Hematopoietic multipotent progenitor cell treated with erythropoietin and hydrocortisone succinate and interleukin-3 and kit ligand, for 17 days (in vitro differentiated cells): ENCODE results near the gene RASGEF1C.

Experiments used
- DNase-seq: peaks from one replicate; pipeline ENCODE4 v3.0.0-alpha.2; 2015; ENCODE audit warnings: low spot score

Gene RASGEF1C

DNA sequence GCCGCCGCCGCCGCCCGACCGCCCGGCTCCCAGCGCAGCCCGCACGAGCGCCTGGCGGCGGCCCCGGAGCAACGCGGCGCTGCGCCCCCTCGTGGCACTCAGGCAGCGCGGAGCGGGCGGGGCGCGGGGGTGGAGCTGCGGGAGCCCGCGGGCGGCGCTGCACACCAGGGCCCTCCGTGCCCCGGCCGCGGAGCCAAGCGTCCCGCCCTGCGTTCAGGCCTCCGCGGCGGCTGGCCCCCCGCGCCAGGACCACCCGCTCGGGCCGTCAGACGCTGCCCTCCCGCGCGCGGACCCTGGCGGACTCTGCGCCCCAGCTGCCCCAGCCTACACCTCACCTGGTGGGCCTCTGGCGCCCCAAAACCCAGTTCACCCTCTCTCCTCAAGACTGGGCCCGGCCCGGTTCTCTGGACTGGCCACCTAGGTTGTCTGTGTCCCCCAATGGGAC is at the start of gene RASGEF1C:
Gene RASGEF1C (minus strand): TSS at position 75 of the 445 bp plus-strand sequence. CDS start 71,159 bp downstream, outside the sequence.
- peak; percentile 47 for DNase-seq

DNA sequence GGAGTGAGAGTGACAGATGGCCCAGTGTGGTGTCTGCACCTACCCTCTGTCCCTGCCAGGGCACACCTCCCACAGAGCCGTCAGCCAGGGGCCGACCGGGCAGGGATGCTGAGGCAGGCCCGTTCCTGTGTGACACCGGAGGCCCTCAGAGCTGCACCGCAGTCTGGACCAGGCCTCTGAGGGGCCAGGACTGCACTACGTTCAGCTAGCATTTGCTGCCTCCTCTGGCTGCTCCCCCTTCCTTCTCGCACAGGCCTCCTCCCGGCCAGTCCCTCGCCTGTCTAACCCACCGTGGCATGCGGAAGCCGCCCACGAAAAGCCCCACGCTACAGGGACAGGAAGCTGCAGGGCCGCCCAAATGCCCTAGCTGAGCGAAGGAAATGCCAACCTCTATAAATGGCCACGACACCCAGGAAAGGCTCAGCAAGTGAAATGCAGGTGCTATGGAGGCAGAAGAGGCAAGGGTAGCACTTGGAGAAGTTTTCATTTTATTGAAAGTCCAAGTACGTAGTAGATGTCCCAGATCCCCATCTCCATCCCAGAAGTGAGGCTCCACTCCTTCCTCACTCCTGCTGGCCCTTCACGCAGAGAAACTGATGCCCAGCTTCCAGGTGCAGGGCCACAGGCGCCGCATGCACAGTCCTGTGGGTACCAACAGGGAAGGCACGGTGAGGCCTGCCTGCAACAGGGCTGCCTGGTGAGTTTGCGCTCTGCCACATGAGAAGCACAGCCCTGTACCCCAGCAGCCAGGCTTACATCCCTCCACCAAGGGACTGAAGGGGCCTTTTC is 44.2 kb upstream of the RASGEF1C start:
- no peak for DNase-seq

DNA sequence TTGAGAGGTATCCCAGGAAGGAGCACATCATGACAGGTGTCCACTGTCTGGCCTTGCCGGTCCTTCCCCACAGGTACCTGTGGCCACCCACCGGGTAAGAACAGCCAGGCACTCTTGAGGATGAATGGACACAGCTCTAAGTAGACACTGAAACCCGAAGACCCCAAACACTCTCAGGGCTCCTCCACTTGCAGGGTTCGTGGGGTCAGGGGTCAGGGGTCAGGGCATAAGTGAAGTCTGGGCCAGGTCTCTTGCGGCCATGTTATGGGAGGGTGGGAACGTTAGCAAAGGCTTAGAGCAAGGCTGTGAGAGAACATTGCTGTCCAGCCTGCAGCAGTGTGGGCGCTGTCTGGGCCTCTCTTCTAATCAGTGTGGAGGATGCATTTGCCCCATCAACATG is 42.9 kb upstream of the RASGEF1C start:
- no peak for DNase-seq

DNA sequence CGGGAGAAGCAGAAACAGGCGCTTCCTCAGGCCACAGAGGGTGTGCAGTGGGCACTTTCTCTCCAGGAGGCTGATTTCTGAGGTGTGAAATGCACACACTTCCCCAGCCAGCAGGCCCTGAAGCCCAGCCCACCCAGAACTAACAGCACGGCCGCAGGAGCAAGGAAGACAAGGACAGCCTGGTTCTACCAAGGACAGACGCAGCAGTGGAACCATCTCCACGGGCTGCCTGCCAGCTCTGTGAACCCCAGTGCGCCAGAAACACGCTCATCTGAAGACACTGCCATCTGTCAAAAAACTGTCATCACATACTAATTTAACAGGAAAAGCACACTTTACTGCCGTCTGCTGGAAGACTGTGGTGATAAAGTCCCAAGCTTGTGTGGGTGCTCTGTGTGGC is 42.1 kb upstream of the RASGEF1C start:
- DNase-seq: no peak

DNA sequence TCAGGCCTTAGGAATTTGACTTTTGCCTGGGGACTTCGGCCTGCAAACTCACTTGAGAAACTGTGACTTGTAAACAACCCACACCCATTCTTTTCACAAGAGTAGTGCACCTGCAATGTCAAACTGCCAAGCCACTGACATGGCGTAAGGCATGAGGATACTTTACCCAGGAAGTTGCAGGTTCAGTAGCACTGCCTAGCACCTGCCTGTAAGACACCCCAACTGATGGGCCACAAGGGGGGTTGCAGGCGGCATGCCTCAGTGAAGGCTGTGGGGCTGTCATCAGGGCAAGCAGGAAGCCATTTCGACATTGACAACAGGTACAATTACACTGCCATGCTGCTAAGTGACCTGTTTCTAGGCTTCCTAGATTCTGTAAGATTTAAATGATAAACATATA is 41.3 kb upstream of the RASGEF1C start:
- DNase-seq: no peak

DNA sequence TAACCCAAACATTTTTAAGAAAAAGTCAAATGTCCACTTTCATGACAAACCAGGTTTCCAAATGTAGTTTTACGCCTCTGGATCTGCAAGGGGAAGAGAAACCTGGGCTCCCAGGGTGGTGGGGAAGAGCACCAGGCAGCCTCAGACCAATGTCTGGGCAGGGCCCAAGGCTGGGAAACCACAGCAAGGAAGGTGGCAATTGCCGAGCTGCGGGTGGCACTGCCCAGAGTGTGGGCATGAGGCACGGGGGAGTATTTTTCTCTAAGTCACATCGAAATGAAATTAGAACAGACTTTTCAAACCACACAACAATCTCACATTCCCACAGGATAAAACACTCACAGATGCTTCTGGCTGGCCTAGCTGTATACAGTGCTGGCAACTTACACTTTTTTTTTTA is 32.6 kb upstream of the RASGEF1C start:
- no peak for DNase-seq

DNA sequence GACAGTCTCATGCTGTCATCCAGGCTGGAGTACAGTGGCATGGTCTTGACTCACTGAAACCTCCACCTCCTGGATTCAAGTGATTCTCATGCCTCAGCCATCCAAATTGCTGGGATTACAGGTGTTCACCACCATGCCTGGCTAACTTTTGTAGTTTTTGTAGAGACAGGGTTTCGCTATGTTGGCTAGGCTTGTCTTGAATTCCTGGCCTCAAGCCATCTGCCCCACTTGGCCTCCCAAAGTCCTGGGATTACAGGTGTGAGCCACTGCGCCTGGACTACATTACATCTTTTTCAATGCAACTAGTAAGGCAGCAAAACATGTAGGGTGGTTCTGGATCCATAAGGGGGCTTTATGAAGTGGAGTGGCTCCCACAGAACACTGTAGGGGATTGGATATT is 29.6 kb upstream of the RASGEF1C start:
- no peak for DNase-seq

DNA sequence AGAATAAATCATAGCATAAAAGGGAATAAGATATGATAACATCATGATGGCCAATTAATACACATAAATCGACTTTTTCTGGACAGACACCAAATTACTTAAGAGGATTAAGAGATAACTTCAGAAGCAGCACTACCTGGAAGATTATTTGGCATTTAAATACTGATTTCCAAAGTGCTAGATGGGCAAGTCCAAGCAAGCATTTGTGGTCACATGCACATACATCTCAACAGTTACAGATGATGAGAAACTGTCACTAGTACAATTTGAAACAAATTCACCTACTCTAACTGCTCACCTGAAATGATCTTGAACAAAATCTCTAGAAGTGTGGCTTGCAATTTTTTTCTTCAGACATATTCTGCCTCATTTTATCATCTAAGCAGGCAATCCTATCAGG is 26.8 kb upstream of the RASGEF1C start:
- no peak for DNase-seq

DNA sequence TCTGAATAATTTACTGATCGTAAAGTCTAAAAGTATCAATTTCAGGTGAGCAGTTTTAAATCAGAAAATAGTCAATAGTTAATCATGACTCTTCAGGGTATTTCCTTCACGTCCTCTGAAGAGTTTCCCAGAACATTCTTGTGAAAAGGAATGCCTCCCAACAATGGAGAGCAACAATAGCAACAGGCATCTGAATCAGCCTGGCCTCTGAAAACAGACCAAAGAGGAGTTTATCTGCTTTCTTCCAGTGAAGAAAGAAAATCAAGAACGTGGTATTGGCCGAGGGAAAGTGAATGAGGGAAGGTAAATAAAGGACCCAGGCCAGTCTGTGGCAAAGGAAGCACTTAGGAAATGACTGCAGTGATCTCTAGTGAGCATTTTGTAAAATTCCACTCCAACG is 26.1 kb upstream of the RASGEF1C start:
- DNase-seq: no peak

DNA sequence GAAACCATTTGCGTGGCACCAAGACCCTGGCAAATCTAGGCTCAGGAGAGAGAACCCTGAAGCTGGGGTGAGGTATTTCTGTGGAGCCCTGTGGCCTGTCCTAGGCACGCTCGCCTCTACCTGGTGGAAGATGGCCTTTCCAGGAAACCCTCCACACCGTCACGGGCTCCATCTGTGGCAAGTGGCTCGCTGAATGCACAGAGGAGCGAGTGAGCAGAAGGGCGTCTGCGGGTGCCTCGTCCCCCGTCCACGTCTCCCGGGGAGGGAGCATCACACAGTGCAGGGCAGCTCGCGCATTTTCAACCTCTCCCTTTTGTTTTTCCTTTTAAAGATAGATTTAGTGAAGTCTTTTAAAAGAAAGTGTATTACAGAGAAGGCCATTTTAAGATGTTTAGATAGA is 25.3 kb upstream of the RASGEF1C start:
- DNase-seq: no peak

DNA sequence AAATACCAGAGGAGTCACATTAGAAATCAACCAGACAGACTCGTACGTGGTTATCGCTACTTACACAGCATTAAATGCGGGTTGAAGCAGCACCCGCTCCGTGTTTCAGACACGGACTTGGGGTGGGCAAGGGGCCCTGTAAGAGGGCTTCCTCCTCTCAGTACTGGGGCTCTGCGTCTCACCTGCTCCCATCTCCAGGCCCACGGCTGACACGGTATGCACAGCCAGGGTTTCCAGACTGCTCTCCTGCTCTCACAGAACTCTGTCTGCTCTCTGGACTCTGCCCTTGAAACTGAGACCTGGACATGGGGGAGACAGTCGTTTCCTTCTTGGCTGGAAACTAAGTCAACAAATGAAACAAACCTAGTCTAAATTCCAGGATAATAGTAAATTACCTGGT is 24.7 kb upstream of the RASGEF1C start:
- DNase-seq: no peak

DNA sequence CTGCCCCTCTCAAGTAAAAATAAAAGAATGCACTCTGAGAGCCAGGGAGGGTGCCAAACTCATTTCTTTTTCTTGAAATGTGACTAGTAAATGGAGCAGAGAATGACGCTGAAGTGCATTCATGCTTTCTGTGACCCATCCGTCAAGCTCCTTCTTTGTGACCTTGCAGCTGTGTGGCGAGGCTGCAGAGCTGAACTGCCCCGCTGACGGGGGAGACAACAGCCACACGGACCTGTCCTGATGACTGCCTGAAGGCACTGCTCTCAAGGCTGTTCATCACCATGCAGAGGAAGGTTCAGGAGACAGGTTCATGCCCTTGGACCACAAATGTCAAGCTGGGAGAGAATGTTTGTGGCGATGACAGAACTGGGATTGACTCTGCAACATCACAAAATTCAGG is 21.0 kb upstream of the RASGEF1C start:
- DNase-seq: no peak

DNA sequence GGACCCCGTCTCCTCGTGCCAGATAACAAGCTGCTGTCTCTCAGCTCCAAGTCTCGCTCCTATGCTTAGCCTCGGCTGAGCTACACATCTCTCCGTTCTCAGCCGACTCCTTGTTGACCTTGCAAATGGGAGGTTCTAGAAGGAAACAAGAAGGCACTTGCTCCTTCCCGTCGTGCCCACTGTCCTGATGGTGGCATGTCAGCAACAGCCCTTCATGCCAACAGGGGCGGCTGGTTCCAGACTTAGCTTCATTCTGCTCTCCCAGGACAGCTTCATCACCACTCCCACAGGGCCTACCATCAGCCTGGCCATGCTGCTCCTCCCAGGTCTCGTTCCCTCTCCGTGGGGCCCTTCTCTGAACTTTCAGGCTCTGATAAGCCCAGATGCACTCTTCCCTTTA is 13.0 kb upstream of the RASGEF1C start:
- DNase-seq: no peak

DNA sequence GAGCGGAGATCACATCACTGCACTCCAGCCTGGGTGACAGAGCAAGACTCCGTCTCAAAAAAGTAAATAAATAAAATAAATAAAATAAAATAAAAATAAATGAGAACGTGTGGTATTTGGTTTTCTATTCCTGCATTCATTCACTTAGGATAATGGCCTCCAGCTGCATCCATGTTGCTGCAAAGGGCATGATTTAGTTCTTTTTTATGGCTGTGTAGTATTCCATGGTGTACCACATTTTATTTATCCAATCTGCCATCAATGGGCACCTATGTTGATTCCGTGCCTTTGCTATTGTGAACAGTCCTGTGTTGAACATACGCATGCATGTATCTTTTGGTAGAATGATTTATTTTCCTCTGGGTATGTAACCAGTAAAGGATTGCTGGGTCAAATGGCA is 8.8 kb upstream of the RASGEF1C start:
- DNase-seq: no peak

DNA sequence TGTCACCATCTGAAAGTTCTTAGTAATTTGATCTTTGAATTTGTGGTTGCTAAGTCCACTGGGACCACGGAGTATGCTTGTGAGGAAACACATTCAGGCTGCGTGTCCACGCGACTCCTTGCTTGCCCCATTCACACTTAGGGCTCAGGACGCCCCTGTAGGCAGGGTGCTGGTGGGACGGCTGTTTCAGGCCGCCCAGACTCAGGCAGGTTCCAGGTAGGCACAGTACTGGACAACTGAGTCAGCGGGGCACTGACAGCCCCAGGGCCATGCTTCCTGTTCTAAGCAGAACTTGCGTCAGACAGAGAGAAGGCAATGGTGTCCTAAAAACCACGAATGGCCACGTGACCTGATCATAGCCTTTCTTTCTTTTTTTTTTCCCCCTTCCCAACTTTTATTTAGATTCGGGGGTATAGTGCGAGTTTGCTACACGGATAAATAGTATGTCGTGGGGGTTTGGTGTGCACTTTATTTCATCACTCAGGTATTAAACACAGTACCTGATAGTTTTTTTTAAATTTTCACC is 7.7 kb upstream of the RASGEF1C start:
- DNase-seq: no peak

DNA sequence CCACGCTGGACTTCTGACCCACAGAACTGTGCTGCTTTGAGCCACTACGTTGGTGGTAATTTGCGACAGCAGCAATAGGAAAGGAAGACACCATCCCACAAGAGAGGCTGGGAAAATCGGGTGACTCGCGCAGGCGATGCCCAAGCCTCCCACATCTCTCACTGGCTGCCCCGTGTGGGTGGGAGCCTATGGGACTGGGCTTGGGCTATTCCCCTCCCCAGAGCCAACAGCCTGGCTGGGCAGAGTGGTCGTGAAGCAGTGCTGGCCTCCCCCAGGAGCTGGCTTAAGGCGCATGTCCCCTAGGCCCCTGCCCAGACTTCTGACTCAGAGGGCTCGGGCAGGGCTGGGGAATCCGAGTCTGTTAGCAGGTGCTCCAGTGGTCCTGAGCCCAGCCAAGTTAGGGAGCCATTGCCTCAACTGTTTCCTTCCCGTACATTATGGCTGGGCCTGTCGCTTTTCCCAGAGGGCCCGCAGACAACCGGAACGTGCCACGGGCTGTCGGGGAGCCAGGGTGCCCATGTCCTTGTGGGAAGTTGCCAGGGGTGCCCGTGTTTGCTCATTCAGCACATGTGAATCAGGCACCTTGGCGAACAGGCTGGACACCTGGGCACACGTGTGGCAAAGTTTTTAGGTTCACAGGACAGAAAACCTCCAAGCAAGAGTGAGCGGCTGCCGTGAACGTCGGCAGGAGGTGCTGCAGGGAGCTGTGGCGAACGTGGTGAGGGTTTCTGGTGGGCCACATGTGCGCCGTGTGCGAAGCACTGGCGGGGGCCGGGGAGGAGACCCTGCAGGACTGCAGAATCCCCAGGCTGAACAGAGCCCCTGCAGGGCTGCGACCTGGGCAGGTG is 7.0 kb upstream of the RASGEF1C start:
- no peak for DNase-seq

DNA sequence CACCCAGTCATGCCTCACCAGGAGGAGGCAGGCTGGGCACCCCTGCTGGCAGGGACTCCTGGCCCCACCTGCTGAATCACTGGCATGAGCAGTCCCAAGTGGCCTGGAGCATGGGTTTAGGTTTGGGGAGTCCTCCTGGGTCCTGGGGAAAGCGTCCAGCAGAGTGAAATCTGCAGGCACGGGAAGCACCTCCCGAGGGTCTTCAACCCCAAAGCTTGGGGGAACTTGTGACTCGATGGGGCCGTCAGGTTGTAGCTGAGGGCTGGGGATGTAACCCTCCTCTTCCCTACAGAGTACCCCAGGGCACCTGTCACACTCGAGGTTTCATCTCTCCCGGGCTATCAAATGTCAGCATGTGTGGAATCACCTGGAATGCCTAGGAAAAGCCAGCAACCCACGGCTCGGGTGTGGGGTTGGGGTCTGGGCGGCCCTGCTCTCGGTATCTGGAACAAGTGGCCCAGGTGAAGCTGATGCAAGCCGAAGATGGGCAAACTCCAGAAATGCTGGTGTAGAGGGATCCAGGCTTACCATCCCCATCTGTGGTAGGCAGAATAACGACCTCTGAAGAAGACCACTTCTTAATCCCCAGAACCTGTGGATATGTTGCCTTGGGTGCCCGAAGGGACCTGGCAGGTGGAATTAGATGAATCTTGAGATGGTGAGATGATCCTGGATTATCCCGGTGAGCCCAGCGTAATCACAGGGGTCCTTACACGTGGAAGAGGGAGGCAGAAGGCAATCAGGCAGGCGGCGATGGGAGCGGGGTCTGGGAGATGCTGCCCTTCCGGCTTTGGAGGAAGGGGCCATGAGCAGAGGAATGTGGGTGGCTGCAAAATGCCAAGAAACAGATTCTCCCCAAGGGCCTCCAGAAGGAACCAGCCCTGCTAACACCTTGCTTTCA is 6.1 kb upstream of the RASGEF1C start:
- no peak for DNase-seq

DNA sequence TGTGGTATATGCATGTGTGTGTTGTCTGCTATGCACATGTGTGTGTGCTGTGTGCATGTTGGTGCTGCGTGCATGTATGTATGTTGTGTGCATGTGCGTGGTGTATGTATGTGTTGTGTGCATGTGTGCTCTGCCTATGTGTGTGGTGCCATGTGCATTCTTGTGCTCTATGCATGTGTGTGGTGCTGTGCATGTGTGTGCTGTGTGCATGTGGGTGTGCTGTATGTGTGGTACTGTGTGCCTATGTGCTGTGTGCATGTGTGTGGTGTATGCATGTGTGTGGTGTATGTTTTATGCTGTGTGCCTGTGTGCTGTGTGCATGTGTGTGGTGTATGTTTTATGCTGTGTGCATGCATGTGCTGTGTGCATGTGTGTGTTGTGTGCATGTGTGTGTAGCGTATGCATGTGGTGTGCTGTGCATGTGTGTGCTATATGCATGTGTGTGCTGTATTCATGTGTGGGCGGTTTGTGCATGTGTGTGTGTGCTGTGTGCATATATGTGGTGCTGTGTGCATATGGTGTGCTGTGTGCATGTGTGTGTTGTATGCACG is 4.7 kb upstream of the RASGEF1C start:
- DNase-seq: no peak

DNA sequence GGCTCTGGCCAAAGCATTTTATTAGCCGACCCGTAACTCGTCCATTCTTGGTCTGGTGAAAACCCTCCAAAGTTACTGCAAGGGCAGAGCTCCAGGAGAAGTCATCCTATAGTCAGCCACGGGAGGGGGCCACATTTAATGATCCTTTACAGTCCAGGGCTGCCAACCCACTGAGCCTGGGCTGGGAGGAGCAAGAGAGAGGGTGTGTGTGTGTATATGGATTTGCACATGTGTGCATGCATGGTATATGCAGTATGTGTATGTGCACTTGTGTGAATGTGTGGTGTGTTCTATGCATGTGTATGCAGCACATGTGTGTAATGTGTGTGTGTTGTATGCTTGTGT is 4.2 kb upstream of the RASGEF1C start:
- no peak for DNase-seq

DNA sequence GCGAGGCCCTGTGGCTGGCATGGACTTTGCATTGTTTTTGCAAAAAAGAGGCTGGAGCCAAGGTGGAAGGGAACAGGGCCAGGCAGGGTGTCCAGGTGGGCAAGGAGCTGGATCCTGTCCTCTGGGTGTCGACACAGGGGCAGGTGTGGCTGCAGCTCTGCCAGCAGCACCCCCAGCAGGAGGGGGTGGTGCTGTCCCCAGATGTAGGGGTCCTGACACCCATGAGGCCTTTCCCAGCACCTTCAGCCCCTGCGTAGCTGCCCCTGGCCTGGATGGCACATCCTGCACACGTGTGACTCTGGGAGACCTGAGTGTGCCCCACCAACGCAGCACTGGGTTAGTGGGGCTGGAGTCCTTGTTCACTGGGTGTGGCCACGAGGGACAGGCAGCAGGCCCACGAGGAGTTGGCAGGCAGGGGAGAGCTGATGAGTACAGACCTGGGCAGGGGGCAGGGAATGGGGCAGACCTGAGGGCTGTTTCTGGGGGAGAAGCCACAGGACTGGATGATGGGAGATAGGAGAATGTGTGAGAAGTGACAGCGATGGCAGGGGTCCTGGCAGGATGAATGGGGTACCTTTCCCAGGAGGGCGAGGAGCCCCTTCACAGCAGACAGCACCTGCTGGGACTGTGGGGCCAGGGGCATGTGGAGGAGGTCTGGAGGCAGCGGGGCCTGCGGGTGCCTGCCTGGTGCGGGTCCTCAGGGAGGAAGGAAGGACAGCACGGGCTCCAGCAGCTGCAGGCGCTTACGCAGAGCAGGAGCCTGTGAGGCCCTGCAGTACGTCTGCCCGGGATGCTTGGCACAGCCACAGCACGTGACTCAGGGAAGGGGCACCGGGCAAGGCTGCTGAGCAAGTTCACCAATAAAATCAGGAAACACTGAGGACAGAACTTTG is 3.6 kb upstream of the RASGEF1C start:
- DNase-seq: no peak

DNA sequence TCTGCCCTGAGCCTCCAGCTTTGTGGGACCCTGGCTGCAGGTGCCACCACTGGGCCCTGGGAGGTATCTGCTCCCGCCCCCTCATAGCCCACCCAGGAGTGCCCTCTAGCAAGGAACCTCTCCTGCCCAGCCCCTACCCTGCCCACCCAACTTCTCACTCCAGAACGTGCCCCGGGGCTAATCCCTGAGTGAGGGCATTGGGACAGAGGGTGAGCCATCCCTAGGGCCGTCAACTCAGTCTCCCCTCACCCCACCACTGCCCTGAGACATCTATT is 2.7 kb upstream of the RASGEF1C start:
- DNase-seq: no peak
